Glomerular visceral epithelial cell (primary cell): ENCODE results near the gene METTL26.

Experiments used
- DNase-seq: peaks from one replicate; pipeline ENCODE4 v3.0.0-alpha.2; 2016; ENCODE audit errors: extremely low spot score

METTL26 gene

DNA sequence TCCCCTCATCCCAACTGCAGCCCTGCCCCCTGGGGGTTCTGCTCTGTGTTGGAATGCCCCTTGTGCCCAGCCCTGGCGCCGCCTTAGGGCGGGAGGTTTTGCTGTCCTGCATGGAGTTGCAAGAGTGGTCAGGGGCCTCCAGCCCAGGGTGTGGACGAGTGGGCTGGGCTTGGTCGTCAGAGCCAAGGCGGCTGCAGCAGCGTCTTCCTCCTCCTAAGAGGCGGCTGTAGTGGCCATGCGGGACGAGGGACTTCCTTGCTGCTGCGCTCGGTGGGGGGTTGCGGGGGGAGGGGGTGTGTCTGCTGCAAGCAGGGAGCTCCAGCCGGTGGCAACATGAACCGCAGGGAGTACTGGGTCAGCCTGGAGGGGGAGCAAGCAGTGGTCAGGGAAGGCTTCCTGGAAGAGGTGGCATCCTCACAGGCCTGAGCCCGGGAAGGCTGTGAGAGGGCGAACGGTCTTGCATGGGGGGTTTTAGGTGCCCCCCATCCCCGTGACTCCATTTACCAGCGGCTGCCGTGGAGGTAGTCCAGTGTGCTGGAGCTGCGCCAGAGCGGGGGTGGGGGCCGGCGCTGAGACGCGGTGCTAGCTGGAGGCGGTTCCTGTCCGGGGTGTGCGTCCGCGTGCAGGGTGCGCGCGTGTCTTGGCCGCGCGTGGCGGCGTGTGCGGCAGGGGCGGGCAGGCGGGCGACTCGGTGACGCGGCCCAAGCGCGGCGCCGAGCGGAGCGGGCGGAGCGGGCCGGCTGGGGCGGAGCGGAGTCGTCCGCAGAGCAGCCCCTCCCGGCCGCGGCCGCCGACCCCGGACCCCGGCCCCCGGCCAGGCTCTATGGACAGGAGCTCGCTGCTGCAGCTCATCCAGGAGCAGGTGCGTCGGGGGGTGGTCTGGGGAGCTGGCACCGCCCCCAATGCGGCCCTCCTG, 39.1 kb upstream of the METTL26 start, which contains the start of gene RHBDL1:
Gene RHBDL1, plus strand, starts transcription at position 704 of the 916 bp plus-strand sequence. Its CDS starts 120 bp downstream, at position 824.
- no peak for DNase-seq

DNA sequence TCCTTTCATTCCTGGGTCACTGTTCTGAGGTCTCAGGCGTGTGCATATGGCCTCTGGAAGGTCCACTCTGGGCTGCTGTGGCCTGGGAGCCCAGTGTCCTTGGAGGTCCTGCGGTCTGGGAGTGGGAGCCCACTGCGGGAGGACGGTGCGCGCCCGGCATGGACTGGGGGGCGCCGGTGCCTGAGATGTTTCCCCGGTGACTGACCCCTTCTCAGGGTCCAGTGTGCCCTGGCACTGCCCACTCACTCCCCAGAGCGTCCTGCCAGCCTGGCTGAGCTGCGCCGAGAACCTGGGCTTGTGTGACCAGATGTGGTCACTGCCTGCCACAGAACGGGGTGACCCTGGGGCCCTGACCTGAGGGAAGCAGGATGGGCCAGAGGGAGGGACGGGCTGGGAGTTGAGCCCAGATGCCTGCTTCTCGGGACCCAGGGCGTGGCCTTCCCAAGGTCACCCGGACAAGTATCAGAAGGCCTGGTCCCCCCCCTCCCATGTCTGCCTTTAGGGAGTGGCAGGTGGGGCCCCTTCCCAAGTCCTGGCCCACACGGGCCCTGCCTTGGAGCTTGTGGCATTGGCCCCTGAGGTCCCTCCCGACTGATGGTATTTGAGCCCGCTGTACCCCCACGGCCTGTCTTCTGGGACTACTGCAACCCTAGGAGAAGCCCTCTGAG, 38.2 kb upstream of the METTL26 start:
- DNase-seq, result no peak

GRCh38 chr16:673399-673991, 37.4 kb upstream of the METTL26 start:
- no peak for DNase-seq

DNA sequence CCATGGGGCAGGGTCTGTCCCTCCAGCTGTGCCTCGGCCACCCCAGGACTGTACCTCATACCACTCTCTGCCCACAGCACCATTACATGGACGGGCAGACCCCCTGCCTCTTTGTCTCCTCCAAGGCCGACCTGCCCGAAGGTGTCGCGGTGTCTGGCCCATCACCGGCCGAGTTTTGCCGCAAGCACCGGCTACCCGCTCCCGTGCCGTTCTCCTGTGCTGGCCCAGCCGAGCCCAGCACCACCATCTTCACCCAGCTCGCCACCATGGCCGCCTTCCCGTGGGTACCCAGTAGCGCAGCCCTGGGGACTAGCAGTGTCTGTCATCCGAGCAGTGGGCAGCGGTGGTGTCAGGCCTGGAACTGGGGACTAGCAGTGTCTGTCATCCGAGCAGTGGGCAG, 36.7 kb upstream of the METTL26 start:
- DNase-seq, result no peak

- DNase-seq, result no peak
Observed at GRCh38 chr16:672371-672770, 36.3 kb upstream of the METTL26 start.

DNA sequence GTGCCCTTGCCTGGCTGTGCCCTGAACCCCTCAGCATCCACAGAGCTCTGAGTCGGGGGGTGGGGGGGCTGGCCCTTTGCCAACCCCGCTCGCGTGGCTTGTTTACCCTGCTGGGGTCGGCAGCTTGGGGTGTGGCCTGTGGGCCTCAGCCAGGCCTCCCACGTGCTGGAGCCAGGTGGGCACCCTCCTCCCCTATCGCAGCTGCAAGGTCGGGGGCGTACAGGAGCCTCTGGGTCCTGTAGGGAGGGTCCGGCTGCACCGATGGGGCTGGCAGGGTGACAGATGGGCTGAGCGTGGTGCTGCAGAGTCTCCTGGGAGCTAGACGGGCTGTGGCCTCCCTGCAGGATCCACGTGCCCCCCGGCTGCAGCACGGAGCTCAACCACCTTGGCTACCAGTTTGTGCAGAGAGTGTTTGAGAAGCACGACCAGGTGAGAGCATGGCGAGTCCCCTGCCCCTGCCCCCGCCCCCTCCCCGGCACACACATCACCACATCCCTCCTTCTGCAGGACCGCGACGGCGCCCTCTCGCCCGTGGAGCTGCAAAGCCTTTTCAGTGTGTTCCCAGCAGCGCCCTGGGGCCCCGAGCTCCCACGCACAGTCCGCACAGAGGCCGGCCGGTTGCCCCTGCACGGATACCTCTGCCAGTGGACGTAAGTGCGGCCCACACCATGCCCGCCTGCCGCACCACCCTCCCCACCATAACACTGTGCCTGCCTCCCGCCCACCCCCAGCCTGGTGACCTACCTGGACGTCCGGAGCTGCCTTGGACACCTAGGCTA, 35.4 kb upstream of the METTL26 start:
- DNase-seq, result no peak

- DNase-seq, result no peak
Observed at GRCh38 chr16:670485-671352, 34.6 kb upstream of the METTL26 start.

GRCh38 chr16:669666-670065, 33.6 kb upstream of the METTL26 start:
- DNase-seq, result no peak

GRCh38 chr16:668519-669171, 32.5 kb upstream of the METTL26 start:
- DNase-seq, result no peak

DNA sequence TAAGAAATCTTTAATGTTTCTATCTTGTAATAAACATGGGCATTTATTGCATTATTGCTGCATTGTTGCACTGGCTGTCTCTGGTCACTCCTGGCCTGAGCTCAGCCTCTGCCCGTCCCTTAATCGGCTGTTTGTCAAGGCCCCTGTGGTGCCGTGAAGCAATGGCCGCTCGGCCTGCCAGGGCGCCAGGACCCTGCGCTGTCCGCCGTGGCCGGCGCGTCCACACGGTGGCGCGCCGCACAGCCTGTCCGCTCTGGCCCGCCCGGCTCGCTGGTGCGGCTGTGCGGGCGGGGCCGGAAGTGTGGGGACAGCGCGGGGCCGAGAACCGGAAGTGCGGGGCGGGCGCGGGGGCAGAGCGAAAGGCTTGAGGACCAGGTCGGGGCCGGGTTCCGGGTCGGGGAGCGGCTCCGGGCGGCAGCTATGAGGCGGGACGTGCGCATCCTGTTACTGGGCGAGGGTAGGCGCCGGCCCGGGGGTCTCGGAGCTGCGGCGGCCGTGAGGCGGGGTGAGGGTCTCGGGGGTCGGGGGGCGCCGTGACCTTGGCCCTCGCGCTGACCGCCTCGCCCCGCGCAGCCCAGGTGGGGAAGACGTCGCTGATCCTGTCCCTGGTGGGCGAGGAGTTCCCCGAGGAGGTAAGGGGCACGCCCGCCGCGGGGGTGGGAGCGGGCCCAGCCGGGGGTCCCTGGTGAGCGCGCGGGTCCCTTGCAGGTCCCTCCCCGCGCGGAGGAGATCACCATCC, 31.8 kb upstream of the METTL26 start, which contains the start of gene RHOT2:
Gene RHOT2, plus strand, starts transcription at position 353 of the 739 bp plus-strand sequence. Its CDS starts 68 bp downstream, at position 421.
- DNase-seq, result peak; percentile 90

DNA sequence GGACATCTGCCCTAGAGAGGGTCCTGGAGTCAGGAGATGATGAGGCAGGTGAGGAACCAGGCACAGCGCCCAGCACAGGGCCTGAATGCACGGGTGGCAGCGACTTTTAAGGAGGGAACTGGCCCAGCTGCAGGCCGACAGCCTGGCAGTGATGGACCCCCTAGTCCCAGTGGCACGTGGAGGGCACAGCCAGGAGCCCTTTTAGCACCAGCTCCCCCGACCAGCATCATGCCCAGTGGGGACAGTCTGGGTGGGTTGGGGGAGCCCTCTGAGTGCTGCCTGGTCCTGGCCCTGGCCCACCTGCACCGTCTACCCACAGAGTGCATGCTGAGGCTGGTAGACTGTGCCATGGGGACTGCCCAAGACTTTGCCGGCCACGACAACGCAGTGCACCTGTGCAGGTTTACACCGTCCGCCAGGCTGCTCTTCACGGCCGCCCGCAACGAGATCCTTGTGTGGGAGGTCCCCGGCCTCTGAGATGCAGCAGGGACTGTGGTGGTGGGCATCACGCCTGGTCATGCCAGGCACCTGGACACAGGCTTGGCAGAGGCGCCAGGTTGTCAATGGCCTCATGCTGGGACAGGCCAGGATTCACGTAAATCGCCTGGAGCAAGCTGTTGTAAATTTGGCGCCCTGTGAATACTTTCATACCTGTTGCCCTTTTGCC, 31.1 kb upstream of the METTL26 start:
- no peak for DNase-seq

DNA sequence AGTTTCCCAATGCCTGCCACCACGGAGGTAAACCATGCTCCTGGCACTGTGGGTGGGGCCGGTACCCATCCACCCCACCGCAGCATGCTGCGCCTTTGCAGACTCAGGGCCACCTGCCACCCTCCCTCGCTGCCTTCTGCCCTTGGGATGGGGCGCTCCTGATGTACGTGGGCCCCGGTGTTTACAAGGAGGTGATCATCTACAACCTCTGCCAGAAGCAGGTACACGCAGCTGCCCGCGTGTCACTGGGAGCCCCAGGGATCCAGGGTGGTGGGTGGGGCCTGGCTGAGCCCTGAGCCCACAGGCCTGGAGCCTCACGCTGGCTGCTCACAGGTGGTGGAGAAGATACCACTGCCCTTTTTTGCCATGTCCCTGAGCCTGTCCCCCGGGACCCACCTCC, 30.5 kb upstream of the METTL26 start:
- no peak for DNase-seq

DNA sequence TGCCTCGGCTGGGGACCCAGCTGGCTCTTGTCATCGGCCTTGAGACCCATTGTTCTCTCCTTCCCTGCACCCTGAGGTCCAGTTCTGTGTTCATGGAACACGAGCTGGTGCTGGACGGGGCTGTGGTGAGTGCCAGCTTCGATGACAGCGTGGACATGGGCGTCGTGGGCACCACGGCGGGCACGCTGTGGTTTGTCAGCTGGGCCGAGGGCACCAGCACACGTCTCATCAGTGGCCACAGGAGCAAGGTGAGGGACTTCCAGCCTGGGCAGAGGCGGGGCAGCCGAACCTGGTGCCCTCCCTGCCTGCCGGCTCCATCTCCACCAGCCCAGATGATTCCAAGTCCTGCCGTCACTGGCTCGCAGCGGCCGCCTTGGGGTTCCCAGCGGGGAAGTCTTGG, 26.5 kb upstream of the METTL26 start:
- no peak for DNase-seq

DNA sequence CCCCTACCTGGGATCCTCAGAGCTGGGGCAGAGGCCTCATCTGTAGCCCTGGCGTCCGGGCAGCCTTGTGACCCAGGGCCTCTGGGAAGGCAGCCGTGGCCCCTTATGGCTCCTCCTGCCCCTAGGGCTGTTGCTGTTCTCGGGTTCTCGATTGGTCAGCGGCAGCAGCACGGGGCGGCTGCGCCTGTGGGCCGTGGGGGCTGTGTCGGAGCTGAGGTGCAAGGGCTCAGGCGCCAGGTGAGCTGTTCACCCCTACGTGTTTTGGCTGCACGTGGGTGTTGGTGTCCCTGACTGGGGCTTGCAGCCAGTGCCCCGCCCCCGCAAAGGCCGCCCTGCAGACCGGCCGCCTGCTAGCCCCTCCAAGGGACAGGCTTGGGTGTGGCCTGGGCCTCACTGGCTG, 26.0 kb upstream of the METTL26 start:
- DNase-seq, result no peak

DNA sequence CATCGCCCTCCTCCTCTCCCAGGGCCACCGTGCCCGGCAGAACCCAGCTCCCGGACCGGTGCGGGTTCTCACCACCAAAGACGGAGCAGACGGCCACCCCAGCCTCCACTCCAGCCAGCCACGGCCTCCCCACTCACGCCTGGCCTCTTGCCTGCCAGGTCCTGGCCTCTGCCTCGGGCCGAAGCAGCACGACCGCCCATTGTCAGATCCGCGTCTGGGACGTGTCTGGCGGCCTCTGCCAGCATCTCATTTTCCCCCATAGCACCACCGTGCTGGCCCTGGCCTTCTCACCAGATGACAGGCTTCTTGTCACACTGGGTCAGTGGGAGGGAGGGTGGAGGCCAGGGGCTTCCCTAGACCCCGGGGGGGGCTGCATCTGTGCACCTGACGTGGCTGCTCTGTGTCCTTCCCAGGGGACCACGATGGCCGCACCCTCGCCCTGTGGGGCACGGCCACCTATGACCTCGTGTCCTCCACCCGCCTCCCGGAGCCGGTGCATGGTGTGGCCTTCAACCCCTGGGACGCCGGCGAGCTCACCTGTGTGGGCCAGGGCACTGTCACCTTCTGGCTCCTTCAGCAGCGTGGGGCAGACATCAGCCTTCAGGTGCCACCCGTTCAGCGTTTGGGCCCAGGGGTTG, 25.2 kb upstream of the METTL26 start:
- no peak for DNase-seq

- DNase-seq, result peak; percentile 56
Observed at GRCh38 chr16:660459-661183, 24.5 kb upstream of the METTL26 start.

- no peak for DNase-seq
Observed at GRCh38 chr16:660132-660458, 24.0 kb upstream of the METTL26 start.

DNA sequence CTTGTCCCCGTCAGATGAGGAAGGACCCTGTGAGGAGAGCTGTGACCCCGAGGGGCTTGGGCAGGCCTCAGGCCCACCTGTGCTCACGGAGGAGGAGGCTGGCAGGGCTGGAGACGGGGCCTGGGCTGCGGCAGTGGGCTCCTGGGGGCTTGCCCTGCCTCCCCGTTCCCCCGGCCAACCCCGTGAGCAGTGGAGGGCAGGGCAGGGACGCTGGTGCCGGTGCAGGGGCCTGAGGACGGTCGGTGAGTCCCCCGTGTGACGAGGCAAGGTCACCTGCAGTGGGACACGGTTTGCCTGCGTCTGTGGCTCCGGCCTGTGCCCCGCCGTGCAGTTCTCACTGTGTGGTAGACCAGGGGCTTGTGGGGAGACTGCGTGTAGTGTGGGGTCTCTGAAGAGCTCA, 23.5 kb upstream of the METTL26 start:
- DNase-seq, result no peak
